Spleen (tissue), 7 donors: Measurements from ENCODE around the gene SKOR1.

ENCODE experiments used
- POLR2AphosphoS5 ChIP-seq, 3 donors: sonication (generic); formaldehyde crosslinking; IDR thresholded peaks; one replicate each; pipeline ENCODE4 v1.5.1; 2017; ENCODE audit warnings: antibody characterized with exemption in 3 of 3
- TF ChIP-seq, protein P1 (sequence below), 11 experiments: fragments of 200-600 bp in 7 of 11; fragments of 450-650 bp in 4 of 11; sonication (generic) in 4 of 11; IDR thresholded peaks in 8 of 11; conservative IDR thresholded peaks in 3 of 11; 1 replicate in 7 of 11; 2 replicates in 4 of 11; pipeline versions ENCODE4 v1.4.0 to v1.8.0; 2016 to 2021; ENCODE audit warnings: antibody characterized with exemption in 11 of 11, inconsistent platforms in 4 of 11, mild to moderate bottlenecking in 1 of 11
- donor health status: DM: no; HTN: no; CAD: no; lungs with moderate emphysema.
- donor health status: DM: no; HTN: no; CAD: no.
- donor health status: DM: no; HTN: no; CAD: no.

DNA sequence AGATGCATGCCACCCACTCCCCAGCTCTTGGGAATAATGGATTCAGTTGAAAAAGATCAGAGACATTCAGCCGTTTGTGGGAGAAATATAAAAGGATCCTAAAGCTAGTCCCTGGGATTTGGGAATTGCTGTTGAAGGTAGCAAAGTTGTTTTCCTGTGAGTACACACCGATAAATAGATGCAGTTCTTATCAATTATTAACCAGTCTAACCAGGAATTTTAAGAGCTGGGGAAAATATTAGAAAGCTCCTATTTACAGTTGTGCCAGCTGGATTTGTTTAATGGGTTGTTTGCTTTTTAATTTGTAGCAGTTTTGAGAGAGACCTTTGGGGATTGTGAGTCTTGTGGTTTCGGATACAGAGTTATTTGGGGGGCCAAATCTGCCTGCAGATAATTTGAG lies 44.2 kb upstream of the SKOR1 start:
- no peak for TF ChIP-seq POLR2AphosphoS5 (IDR thresholded peaks at IDR 0.05)
- TF ChIP-seq, protein P1, sequence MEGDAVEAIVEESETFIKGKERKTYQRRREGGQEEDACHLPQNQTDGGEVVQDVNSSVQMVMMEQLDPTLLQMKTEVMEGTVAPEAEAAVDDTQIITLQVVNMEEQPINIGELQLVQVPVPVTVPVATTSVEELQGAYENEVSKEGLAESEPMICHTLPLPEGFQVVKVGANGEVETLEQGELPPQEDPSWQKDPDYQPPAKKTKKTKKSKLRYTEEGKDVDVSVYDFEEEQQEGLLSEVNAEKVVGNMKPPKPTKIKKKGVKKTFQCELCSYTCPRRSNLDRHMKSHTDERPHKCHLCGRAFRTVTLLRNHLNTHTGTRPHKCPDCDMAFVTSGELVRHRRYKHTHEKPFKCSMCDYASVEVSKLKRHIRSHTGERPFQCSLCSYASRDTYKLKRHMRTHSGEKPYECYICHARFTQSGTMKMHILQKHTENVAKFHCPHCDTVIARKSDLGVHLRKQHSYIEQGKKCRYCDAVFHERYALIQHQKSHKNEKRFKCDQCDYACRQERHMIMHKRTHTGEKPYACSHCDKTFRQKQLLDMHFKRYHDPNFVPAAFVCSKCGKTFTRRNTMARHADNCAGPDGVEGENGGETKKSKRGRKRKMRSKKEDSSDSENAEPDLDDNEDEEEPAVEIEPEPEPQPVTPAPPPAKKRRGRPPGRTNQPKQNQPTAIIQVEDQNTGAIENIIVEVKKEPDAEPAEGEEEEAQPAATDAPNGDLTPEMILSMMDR (IDR thresholded peaks at IDR 0.05 in 8 of 11, conservative IDR thresholded peaks at IDR 0.05 in 3 of 11) = no peak
